Right lobe of liver (tissue), 4 donors: ENCODE data around the gene SERINC5.

Experiments used
- POLR2A ChIP-seq: fragments of 450-650 bp; IDR thresholded peaks from one replicate; pipeline ENCODE4 v1.6.1; 2017; ENCODE audit warnings: antibody characterized with exemption, mild to moderate bottlenecking
- TF ChIP-seq, protein P1 (sequence below), 4 donors: fragments of 200-600 bp in 3 of 4; fragments of 450-650 bp in 1 of 4; IDR thresholded peaks; one replicate each; pipeline versions ENCODE4 v1.5.1 to v1.8.0; 2016 to 2022; ENCODE audit warnings: antibody characterized with exemption in 4 of 4, mild to moderate bottlenecking in 2 of 4
- donor health status: DM: no; HTN: no; CAD: no.
- donor health status: DM: no; HTN: no; CAD: no.
- donor health status: DM: no; HTN: yes; CAD: no.

DNA sequence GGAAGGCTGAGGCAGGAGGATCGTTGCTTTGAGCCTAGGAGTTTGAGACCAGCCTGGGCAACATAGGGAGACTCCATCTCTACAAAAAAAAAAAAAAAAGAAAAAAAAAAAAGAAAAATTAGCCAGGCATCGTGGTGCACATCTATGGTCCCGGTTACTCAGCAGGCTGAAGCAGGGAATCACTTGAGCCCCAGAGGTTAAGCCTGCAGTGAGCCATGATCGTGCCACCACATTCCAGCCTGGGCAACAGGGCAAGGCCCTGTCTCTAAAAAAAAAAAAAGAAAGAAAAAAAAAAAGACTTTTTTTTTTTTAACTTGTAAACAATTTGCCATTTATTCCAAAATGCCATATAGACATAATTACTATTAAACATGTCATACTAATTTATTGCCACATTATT is 64.5 kb downstream of the SERINC5 start:
- no peak for TF ChIP-seq POLR2A
- TF ChIP-seq, protein P1, sequence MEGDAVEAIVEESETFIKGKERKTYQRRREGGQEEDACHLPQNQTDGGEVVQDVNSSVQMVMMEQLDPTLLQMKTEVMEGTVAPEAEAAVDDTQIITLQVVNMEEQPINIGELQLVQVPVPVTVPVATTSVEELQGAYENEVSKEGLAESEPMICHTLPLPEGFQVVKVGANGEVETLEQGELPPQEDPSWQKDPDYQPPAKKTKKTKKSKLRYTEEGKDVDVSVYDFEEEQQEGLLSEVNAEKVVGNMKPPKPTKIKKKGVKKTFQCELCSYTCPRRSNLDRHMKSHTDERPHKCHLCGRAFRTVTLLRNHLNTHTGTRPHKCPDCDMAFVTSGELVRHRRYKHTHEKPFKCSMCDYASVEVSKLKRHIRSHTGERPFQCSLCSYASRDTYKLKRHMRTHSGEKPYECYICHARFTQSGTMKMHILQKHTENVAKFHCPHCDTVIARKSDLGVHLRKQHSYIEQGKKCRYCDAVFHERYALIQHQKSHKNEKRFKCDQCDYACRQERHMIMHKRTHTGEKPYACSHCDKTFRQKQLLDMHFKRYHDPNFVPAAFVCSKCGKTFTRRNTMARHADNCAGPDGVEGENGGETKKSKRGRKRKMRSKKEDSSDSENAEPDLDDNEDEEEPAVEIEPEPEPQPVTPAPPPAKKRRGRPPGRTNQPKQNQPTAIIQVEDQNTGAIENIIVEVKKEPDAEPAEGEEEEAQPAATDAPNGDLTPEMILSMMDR (IDR thresholded peaks at IDR 0.05), result no peak
